ENCODE data around the gene IL10. TPM values are rescaled to one million over a fixed set of nuclear protein-coding genes. Genes with fewer than 3 reads are reported as not detected.

Gene IL10
- polyA plus RNA-seq, 1 donor (not counting 4 experiments of a cell fraction or from before 2014, with no cell fraction given) = not detected

- Histone ChIP-seq H3K27ac (ENCODE audit: control insufficient read depth, insufficient read depth, low read length) (no peak overlapping the region), H3K9me1 (ENCODE audit: control insufficient read depth, extremely low read depth, insufficient read depth, low read length) (no peaks in the 10 kb centered on the region), H3K4me1 (ENCODE audit: control insufficient read depth, extremely low read depth, insufficient read depth, low read length) (no peaks in the 10 kb centered on the region), H3K4me3 (ENCODE audit: control insufficient read depth in 2 of 3, extremely low read depth in 1 of 3, insufficient read depth in 2 of 3, low read depth in 1 of 3, low read length in 3 of 3) (no peak overlapping the region), H4K20me1 (ENCODE audit: control insufficient read depth, extremely low read depth, insufficient read depth, low read length) (no peaks in the 10 kb centered on the region), H3K9me3 (ENCODE audit: control insufficient read depth, low read depth, low read length) (no peaks in the 10 kb centered on the region), H3K4me2 (ENCODE audit: control insufficient read depth, extremely low read depth, insufficient read depth, low read depth, low read length) (no peak overlapping the region), H2AFZ (ENCODE audit: control insufficient read depth, low read length) (no peak overlapping the region), H3K27me3 (ENCODE audit: control insufficient read depth, extremely low read depth, insufficient read depth, low read length) (no peaks in the 10 kb centered on the region), H3K9ac (ENCODE audit: control insufficient read depth, extremely low read depth, insufficient read depth, low read length) (no peak overlapping the region), H3K79me2 (ENCODE audit: control insufficient read depth, insufficient read depth, low read length) (no peaks in the 10 kb centered on the region), H3K36me3 (ENCODE audit: control insufficient read depth in 2 of 2, extremely low read depth in 1 of 2, insufficient read depth in 2 of 2, low read length in 2 of 2) (no peaks in the 10 kb centered on the region)
- dilution Hi-C loops (cut with MboI; ENCODE audit: extremely low pct_ligation_motif_present, low sequenced_read_pairs) = no loop called here
- TF ChIP-seq CTCF (optimal IDR thresholded peaks at IDR 0.05 in 1 of 3, IDR thresholded peaks at IDR 0.05 in 1 of 3, conservative IDR thresholded peaks at IDR 0.05 in 1 of 3; ENCODE audit: extremely low read depth in 1 of 3, insufficient read depth in 2 of 3, low read length in 3 of 3) = no peak
- TF ChIP-seq EZH2 (IDR thresholded peaks at IDR 0.05; ENCODE audit: low read length) = no peak
- FAIRE-seq (no peak), DNase-seq (ENCODE audit: low read depth, low spot score) (no peak)
Observed at GRCh38 chr1:206786212-206786886, 14.1 kb upstream of the IL10 start.

- FAIRE-seq = no peak
- H3K27ac ChIP-seq (ENCODE audit: control insufficient read depth, insufficient read depth, low read length) = no peak overlapping the region
- no peak overlapping the region for H3K4me2 ChIP-seq (ENCODE audit: control insufficient read depth, extremely low read depth, insufficient read depth, low read depth, low read length)
- no peaks in the 10 kb centered on the region for H3K9me3 ChIP-seq (ENCODE audit: control insufficient read depth, low read depth, low read length)
- H3K9ac ChIP-seq (ENCODE audit: control insufficient read depth, extremely low read depth, insufficient read depth, low read length) = no peak overlapping the region
- H3K79me2 ChIP-seq (ENCODE audit: control insufficient read depth, insufficient read depth, low read length) = no peaks in the 10 kb centered on the region
- H2AFZ ChIP-seq (ENCODE audit: control insufficient read depth, low read length) = no peak overlapping the region
- dilution Hi-C loops (cut with MboI; ENCODE audit: extremely low pct_ligation_motif_present, low sequenced_read_pairs) = no loop called here
- no peak for DNase-seq (ENCODE audit: low read depth, low spot score)
- H3K27me3 ChIP-seq (ENCODE audit: control insufficient read depth, extremely low read depth, insufficient read depth, low read length) = no peaks in the 10 kb centered on the region
- no peaks in the 10 kb centered on the region for H4K20me1 ChIP-seq (ENCODE audit: control insufficient read depth, extremely low read depth, insufficient read depth, low read length)
- no peak for TF ChIP-seq EZH2 (IDR thresholded peaks at IDR 0.05; ENCODE audit: low read length)
- no peak for TF ChIP-seq CTCF (optimal IDR thresholded peaks at IDR 0.05 in 1 of 3, IDR thresholded peaks at IDR 0.05 in 1 of 3, conservative IDR thresholded peaks at IDR 0.05 in 1 of 3; ENCODE audit: extremely low read depth in 1 of 3, insufficient read depth in 2 of 3, low read length in 3 of 3)
- H3K36me3 ChIP-seq (ENCODE audit: control insufficient read depth in 2 of 2, extremely low read depth in 1 of 2, insufficient read depth in 2 of 2, low read length in 2 of 2) = no peaks in the 10 kb centered on the region
- H3K9me1 ChIP-seq (ENCODE audit: control insufficient read depth, extremely low read depth, insufficient read depth, low read length) = no peaks in the 10 kb centered on the region
- H3K4me1 ChIP-seq (ENCODE audit: control insufficient read depth, extremely low read depth, insufficient read depth, low read length) = no peaks in the 10 kb centered on the region
- no peak overlapping the region for H3K4me3 ChIP-seq (ENCODE audit: control insufficient read depth in 2 of 3, extremely low read depth in 1 of 3, insufficient read depth in 2 of 3, low read depth in 1 of 3, low read length in 3 of 3)
Observed at GRCh38 chr1:206785182-206785765, 13.0 kb upstream of the IL10 start.

Measured in keratinocyte (primary cell).